HL-60 (cell line): ENCODE results near the gene TMEM151A.

Experiments
- GABPA ChIP-seq: IDR thresholded peaks from 2 replicates; pipeline ENCODE4 v1.6.1; 2012; ENCODE audit warnings: low read depth
- POLR2AphosphoS5 ChIP-seq: IDR thresholded peaks from 2 replicates; pipeline ENCODE4 v1.6.1; 2012; ENCODE audit warnings: low read depth
- SPI1 ChIP-seq: IDR thresholded peaks from 2 replicates; pipeline ENCODE4 v1.6.1; 2012; ENCODE audit warnings: low read depth, mild to moderate bottlenecking, borderline replicate concordance
- TF ChIP-seq, protein P1 (sequence below): IDR thresholded peaks from one replicate; pipeline ENCODE4 v1.5.1; 2011; ENCODE audit warnings: low read length, control low read depth, inconsistent platforms; ENCODE audit not compliant: insufficient read depth
- TF ChIP-seq, protein P2 (sequence below): IDR thresholded peaks from 2 replicates; pipeline ENCODE4 v1.6.1; 2012; ENCODE audit warnings: low read depth; ENCODE audit not compliant: insufficient replicate concordance

DNA sequence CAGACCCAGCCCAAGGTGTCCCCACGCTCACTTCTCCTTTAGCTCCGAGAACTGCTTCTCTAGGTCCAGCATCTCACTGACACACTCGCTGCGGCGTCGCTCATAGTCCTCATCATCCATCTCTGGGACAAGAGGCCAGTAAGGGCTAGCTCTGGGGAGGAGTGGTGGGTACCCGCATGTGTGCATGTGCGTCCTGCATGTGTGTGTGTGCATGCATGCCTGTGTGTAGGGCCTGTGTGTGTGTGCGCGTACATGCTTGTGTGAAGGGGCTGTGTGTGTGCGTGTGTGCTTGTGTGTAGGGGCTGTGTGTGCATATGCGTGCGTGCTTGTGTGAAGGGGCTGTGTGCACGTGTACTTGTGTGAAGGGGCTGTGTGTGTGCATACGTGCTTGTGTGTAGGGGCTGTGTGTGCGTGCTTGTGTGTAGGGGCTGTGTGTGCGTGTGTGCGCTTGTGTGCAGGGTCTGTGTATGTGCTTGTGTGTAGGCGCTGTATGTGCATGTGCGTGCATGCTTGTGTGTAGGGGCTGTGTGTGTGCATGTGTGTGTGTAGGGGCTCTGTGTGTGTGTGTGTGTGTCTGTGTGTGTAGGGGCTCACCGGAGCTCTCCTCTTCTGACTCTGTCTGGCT, 49.9 kb downstream of the TMEM151A start:
- TF ChIP-seq, protein P1, sequence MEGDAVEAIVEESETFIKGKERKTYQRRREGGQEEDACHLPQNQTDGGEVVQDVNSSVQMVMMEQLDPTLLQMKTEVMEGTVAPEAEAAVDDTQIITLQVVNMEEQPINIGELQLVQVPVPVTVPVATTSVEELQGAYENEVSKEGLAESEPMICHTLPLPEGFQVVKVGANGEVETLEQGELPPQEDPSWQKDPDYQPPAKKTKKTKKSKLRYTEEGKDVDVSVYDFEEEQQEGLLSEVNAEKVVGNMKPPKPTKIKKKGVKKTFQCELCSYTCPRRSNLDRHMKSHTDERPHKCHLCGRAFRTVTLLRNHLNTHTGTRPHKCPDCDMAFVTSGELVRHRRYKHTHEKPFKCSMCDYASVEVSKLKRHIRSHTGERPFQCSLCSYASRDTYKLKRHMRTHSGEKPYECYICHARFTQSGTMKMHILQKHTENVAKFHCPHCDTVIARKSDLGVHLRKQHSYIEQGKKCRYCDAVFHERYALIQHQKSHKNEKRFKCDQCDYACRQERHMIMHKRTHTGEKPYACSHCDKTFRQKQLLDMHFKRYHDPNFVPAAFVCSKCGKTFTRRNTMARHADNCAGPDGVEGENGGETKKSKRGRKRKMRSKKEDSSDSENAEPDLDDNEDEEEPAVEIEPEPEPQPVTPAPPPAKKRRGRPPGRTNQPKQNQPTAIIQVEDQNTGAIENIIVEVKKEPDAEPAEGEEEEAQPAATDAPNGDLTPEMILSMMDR: no peak
- TF ChIP-seq POLR2AphosphoS5 (no peak), GABPA (no peak), SPI1 (no peak)
- TF ChIP-seq, protein P2, sequence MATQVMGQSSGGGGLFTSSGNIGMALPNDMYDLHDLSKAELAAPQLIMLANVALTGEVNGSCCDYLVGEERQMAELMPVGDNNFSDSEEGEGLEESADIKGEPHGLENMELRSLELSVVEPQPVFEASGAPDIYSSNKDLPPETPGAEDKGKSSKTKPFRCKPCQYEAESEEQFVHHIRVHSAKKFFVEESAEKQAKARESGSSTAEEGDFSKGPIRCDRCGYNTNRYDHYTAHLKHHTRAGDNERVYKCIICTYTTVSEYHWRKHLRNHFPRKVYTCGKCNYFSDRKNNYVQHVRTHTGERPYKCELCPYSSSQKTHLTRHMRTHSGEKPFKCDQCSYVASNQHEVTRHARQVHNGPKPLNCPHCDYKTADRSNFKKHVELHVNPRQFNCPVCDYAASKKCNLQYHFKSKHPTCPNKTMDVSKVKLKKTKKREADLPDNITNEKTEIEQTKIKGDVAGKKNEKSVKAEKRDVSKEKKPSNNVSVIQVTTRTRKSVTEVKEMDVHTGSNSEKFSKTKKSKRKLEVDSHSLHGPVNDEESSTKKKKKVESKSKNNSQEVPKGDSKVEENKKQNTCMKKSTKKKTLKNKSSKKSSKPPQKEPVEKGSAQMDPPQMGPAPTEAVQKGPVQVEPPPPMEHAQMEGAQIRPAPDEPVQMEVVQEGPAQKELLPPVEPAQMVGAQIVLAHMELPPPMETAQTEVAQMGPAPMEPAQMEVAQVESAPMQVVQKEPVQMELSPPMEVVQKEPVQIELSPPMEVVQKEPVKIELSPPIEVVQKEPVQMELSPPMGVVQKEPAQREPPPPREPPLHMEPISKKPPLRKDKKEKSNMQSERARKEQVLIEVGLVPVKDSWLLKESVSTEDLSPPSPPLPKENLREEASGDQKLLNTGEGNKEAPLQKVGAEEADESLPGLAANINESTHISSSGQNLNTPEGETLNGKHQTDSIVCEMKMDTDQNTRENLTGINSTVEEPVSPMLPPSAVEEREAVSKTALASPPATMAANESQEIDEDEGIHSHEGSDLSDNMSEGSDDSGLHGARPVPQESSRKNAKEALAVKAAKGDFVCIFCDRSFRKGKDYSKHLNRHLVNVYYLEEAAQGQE: no peak
